ENCODE data around the gene LGALS3BP. TPM values are rescaled to one million over a fixed set of nuclear protein-coding genes. Genes with fewer than 3 reads are reported as not detected.

Gene LGALS3BP
- total and polyA plus RNA-seq, 5 donors = 397 to 581 (median 456) TPM

DNA sequence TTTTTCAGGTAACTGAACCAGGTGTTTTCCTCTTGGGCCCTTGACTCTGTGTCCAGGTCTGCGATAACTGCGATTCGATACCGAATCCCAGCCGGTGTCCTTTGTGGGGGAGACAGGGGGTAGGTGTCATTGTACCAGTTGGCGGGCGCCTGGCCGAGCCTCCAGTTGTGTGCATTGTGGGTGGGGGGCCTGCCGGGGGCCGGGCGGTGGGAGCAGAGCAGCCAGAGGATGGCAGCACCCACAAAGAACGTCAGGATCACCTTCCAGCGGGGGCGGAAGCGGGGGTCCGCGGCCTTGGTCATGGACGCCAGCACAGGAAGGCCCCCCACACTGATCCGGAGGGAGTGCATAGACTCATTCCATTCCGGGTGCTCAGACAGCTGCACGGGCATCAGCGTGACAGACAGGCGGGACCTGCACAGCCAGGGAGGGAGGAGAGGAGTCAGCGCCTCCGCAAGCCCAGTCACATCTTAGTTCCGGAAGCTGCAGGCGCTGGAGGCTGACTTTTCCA lies 17.6 kb upstream of the LGALS3BP start:
- Histone ChIP-seq H3K4me1 (ENCODE audit: control insufficient read depth, insufficient read depth, low read length) (peaks cover 6% of the 10 kb centered on the region), H3K4me3 (ENCODE audit: low read length) (no peak overlapping the region), H3K9me3 (ENCODE audit: control insufficient read depth, low read length) (no peaks in the 10 kb centered on the region), H3K27ac (ENCODE audit: low read length) (no peak overlapping the region), H3K27me3 (ENCODE audit: control insufficient read depth, insufficient read depth) (no peaks in the 10 kb centered on the region)
- ATAC-seq = no peak
- WGBS = 94% methylated on average over 27 of the region's 27 CpGs
- peak in 2 of 3 donors; percentile 61 to 65 for DNase-seq
- intact Hi-C loops (cut with DNase I) = loop anchor here in 1 of 4 donors (10.0 kb wide), 1 partner anchor 398 kb away; no protein-coding TSS in a partner anchor

DNA sequence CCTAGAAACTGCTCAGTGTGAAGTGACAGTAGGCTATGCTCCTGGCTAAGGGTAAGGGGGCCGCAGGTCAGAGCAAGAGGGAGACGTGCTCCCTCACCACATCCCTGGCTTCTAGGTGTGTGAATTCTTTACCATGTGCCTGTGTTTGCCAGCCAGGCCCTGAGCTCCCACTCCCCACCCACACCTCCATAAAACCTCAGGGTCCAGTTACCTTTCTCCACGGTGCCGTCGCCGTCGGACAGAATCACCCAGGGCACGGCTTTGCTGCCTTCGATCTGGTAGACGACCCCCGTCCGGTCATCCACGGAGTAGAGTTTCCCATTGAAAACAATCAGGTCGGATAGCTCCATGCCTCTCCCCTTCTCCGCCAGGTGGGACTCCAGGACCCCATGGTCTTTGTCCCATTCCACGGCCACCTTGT lies 17.1 kb upstream of the LGALS3BP start:
- Histone ChIP-seq H3K9me3 (ENCODE audit: control insufficient read depth, low read length) (no peaks in the 10 kb centered on the region), H3K27ac (ENCODE audit: low read length) (no peak overlapping the region), H3K27me3 (ENCODE audit: control insufficient read depth, insufficient read depth) (no peaks in the 10 kb centered on the region), H3K4me1 (ENCODE audit: control insufficient read depth, insufficient read depth, low read length) (peaks cover 6% of the 10 kb centered on the region), H3K4me3 (ENCODE audit: low read length) (no peak overlapping the region)
- 95% methylated on average over 16 of the region's 16 CpGs for WGBS
- ATAC-seq (no peak), DNase-seq (peak in 2 of 3 donors; percentile 52 to 53)
- intact Hi-C loops (cut with DNase I) = loop anchor here in 1 of 4 donors (10.0 kb wide), 1 partner anchor 398 kb away; no protein-coding TSS in a partner anchor

DNA sequence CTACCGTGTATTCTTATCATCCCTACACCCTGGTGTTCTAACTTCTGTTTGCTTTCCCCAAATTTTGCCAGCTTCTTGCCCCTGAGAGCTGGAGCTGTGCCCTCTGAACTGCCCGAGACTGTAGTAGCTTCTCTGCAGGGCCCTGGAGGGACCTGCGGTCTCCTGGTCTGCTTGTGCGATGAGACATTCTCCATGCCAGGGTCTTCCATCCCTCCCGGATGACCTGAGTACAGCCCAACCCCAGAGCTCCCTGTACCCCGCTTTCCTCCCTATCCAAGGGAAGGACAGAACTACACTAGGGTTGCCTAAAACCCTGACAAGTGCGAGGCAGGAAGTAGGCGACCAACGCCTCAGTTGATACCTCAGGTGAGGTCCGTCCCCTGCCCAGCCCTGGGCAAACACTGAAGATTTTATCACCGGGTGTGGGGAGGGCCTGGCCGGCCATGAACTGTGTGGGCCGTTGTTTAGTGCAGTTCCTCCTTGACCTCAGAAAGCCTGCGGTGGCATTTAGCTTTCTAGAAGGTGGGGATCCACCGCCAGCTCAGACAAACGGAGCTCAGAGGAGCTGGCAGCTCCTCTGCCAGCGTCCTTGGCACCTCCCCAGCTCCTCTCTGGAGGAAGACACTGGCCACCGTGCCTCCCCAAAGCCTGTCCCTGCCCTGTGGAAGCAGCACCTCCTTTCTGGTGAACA lies 16.2 kb upstream of the LGALS3BP start:
- no peak overlapping the region for H3K4me3 ChIP-seq (ENCODE audit: low read length)
- WGBS = 68% methylated on average over 18 of the region's 18 CpGs
- peaks cover 6% of the 10 kb centered on the region for H3K4me1 ChIP-seq (ENCODE audit: control insufficient read depth, insufficient read depth, low read length)
- H3K27me3 ChIP-seq (ENCODE audit: control insufficient read depth, insufficient read depth) = no peaks in the 10 kb centered on the region
- H3K27ac ChIP-seq (ENCODE audit: low read length) = no peak overlapping the region
- ATAC-seq = no peak
- intact Hi-C loops (cut with DNase I) = loop anchor here in 1 of 4 donors (10.0 kb wide), 1 partner anchor 399 kb away; no protein-coding TSS in a partner anchor
- H3K9me3 ChIP-seq (ENCODE audit: control insufficient read depth, low read length) = no peaks in the 10 kb centered on the region
- peak in 2 of 3 donors; percentile 68 to 70 for DNase-seq

DNA sequence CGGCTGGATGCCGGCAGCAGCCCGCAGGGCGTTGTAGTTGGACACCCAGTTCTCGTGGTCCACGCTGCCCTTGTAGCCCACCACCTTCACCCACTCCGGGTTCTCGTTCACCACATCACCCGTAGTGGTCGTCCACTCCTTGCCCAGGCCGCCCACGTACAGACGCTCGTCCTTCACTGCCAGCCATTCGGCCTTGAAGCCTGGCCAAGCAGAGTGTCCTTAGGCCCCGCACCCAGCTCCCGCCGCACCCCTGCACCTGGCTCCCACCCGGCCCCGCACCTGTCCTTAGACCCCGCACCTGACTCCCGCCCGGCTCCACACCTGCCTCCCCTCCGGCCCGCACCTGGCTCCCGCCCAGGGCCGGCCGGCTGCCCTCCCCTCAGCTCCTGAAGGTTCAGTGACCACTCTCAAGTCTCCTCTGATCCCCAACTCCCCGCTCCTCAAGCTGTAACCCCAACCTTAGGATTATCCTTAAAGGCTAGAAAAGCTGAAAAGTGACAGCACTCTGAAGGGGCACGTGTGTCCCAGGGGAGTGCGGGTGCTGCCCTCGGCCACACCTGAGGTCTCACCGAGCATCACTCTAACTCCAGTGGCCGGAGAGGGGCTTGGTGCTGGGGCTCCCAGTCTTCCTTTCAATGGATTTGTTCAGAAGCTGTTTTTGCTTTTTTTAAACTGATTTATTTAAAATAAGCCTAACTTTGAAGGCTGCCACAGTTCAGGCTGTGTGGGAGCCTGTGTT lies 15.5 kb upstream of the LGALS3BP start:
- 95% methylated on average over 34 of the region's 34 CpGs for WGBS
- DNase-seq (peak; percentile 13 to 73 (median 64)), ATAC-seq (no peak)
- intact Hi-C loops (cut with DNase I) = loop anchor here in 1 of 4 donors (10.0 kb wide), 1 partner anchor 400 kb away; no protein-coding TSS in a partner anchor
- Histone ChIP-seq H3K27ac (ENCODE audit: low read length) (no peak overlapping the region), H3K4me3 (ENCODE audit: low read length) (no peak overlapping the region), H3K9me3 (ENCODE audit: control insufficient read depth, low read length) (no peaks in the 10 kb centered on the region), H3K27me3 (ENCODE audit: control insufficient read depth, insufficient read depth) (no peaks in the 10 kb centered on the region), H3K4me1 (ENCODE audit: control insufficient read depth, insufficient read depth, low read length) (peaks cover 6% of the 10 kb centered on the region)

DNA sequence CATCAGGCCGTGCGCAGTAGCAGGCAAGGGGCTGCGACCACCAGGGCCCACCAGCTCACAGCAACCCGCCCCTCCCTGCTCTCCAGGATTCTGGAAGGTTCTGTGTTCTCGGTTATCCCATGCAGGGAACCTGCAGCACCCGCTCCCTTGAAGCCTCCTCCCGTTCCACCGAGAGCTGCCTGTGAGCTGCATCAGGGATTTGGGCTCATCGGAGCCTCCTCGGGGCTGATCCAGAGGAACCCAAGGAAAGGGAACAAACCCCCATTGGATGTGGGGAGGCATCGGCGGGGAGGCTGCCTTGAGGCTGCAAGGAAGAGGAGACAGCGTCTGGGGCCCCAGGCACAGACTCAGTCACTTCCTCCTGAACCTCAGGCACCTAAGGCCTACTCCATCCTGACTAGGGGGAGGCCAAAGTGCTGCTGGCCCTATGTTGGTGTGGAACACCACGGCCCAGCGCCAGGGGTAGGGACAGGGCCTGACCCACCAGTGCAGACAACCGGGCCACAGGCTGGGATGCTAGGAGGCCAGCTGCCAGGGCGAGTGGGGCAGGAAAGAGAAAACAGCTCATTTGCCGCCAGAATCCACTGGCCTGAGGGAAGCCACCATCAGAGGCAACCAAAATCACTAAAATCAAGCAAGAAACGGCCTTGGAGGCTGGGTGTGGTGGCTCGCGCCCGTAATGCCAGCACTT lies 14.4 kb upstream of the LGALS3BP start:
- H3K4me1 ChIP-seq (ENCODE audit: control insufficient read depth, insufficient read depth, low read length) = peaks cover 5% of the 10 kb centered on the region
- no peak for ATAC-seq
- H3K4me3 ChIP-seq (ENCODE audit: low read length) = no peak overlapping the region
- WGBS = 96% methylated on average over 22 of the region's 22 CpGs
- intact Hi-C loops (cut with DNase I) = loop anchor here in 1 of 4 donors (10.0 kb wide), 1 partner anchor 401 kb away; no protein-coding TSS in a partner anchor
- peak; percentile 10 to 52 (median 30) for DNase-seq
- H3K9me3 ChIP-seq (ENCODE audit: control insufficient read depth, low read length) = no peaks in the 10 kb centered on the region
- H3K27ac ChIP-seq (ENCODE audit: low read length) = no peak overlapping the region
- no peaks in the 10 kb centered on the region for H3K27me3 ChIP-seq (ENCODE audit: control insufficient read depth, insufficient read depth)

DNA sequence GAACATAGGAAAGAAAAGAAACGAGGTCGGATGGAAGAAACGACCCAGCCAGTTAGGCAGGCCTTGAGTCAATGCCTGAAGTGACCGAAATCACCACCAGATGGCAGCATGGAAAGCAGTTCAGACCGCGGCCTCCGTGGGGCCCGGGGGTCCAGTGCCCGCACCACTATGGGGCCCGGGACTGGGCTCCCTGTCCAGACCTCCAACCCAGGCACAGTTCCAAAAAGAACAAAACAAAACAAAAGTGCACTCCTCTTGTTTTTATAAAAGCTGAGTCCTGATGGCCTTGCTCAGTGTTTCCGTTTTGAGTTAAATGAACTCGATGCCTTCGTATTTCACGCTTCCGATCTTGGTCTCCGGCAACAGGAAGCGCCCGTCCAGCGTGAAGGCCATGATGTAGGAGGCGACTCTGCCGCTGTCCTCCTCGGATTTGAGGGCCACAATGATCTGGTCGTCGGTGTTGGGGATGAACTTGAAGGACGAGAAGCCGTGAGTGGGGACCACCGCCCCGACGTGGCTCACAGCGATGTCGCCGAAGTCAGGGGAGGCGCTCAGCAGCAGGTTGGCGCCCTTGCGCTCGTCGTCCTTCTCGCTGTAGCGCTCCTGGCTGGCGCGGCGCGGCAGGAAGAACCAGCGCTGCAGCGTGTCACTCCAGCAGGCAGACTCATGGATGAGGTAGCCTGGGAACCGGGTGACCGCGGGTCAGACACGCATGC lies 13.7 kb upstream of the LGALS3BP start:
- H3K27ac ChIP-seq (ENCODE audit: low read length) = no peak overlapping the region
- DNase-seq = peak; percentile 24 to 83 (median 79)
- ATAC-seq = peak; percentile 37 to 57

DNA sequence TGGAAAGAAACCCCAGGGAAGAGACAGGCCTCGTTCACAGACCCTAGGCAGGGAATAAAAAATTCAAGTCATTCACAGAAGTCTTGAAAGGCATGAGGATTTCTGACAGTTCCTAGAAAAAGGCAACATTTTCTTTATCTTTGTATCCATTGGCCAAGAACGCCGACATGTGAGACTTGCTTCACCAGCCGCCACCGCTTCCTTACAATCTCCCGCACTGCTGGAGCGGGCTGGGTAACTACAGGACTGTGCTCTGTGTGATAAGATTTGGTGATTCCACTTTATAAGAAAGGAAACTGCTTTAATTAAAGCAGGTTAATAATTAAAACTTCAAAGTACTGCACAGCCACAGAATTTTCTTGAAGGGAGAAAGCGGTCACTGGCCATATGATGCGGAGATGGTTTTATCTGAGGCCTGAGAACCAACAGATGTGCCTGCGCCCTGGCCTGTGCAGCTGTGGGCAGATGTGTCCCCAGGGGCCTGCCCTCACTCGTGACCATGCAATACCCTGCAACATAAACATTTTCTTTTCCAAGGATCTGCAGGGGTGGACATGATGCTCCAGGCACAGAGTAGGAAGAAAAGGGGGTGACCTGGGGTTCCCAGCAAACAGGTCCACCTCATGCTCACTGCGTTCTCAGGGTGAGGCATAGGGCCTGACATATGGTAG lies 13.0 kb upstream of the LGALS3BP start:
- H3K4me3 ChIP-seq (ENCODE audit: low read length) = no peak overlapping the region
- no peak overlapping the region for H3K27ac ChIP-seq (ENCODE audit: low read length)
- DNase-seq = peak in 2 of 3 donors; percentile 39 to 49
- intact Hi-C loops (cut with DNase I) = loop anchor here in 1 of 4 donors (10.0 kb wide), 1 partner anchor 402 kb away; no protein-coding TSS in a partner anchor
- WGBS = 81% methylated on average over 12 of the region's 12 CpGs
- H3K9me3 ChIP-seq (ENCODE audit: control insufficient read depth, low read length) = no peaks in the 10 kb centered on the region
- no peaks in the 10 kb centered on the region for H3K27me3 ChIP-seq (ENCODE audit: control insufficient read depth, insufficient read depth)
- ATAC-seq = no peak
- peaks cover 1% of the 10 kb centered on the region for H3K4me1 ChIP-seq (ENCODE audit: control insufficient read depth, insufficient read depth, low read length)

More for the DNA sequence above, 13.7 kb upstream of the LGALS3BP start:
- intact Hi-C loops (cut with DNase I) = loop anchor here in 1 of 4 donors (10.0 kb wide), 1 partner anchor 401 kb away; no protein-coding TSS in a partner anchor
- WGBS = 71% methylated on average over 49 of the region's 49 CpGs
- H3K9me3 ChIP-seq (ENCODE audit: control insufficient read depth, low read length) = no peaks in the 10 kb centered on the region
- no peaks in the 10 kb centered on the region for H3K27me3 ChIP-seq (ENCODE audit: control insufficient read depth, insufficient read depth)
- H3K4me3 ChIP-seq (ENCODE audit: low read length) = no peak overlapping the region
- no peaks in the 10 kb centered on the region for H3K4me1 ChIP-seq (ENCODE audit: control insufficient read depth, insufficient read depth, low read length)

DNA sequence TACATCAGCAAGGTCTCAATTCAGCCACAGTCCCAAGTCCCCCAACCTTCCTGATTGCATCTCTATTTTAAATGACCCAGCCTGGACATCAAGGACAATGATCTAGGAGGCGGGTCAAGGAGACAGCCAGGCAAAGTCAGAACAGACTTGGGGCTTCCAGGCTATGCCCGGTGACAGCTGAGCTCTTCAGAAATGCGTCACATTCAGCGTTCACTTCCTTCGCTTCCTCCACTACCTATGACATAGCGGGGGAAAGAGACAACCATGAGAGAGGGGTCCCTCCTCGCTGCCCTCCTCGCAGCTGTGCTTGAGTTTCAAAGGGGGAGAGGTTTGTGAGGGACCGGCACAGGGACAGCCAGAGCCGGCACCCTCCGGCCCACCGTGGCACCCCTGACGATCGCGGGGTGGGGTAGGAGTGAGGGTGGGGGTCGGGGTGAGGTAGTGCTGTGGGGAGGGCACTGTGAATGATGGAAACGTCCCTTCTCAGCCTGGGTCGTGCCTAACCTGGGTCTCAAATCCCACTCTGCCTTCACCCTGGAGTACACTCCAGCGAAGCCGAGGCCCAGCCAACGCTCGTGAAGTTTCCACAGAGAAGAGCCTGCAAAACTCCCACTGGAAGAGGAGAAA lies 12.3 kb upstream of the LGALS3BP start:
- DNase-seq (peak in 2 of 3 donors; percentile 15 to 46), ATAC-seq (no peak)
- Histone ChIP-seq H3K4me1 (ENCODE audit: control insufficient read depth, insufficient read depth, low read length) (peaks cover 2% of the 10 kb centered on the region), H3K27me3 (ENCODE audit: control insufficient read depth, insufficient read depth) (no peaks in the 10 kb centered on the region), H3K4me3 (ENCODE audit: low read length) (no peak overlapping the region), H3K9me3 (ENCODE audit: control insufficient read depth, low read length) (no peaks in the 10 kb centered on the region), H3K27ac (ENCODE audit: low read length) (no peak overlapping the region)
- WGBS = 90% methylated on average over 22 of the region's 22 CpGs
- intact Hi-C loops (cut with DNase I) = loop anchor here in 1 of 4 donors (10.0 kb wide), 1 partner anchor 403 kb away; no protein-coding TSS in a partner anchor

DNA sequence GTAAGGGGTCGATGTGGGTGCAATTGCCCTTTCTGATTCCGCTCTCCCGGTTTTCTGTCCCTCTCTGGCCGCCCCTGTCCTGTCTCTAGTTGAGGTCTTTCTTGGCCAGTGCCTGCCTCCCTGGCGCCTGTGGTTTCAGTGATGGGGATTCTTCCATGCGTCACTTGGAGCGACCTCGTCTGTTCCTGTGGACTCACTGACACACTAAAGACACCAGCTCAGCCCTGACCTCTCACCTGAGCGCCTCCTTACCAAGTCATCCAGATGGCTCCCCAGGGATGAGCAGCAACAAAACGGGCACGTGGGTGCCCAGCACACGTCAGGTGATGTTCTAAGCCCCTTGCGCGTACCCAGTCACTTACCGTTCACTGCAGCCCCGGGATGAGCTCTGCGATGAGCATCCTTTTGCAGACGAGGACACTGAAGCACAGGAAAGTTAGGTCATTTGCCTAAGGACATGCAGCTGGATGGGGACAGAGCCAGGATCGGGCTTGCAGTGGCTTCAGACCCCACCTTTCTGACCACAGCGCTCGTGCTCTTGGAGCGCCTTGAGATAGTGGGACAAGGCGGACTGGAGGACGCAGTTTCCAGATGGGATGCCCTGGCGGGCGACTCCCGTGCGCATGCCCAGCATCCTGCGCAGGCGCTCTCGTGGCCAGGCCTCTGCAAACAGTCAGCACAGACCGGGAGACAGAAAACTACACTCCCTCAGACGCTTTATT lies 11.5 kb upstream of the LGALS3BP start:
- WGBS = 93% methylated on average over 33 of the region's 33 CpGs
- no peak for ATAC-seq
- Histone ChIP-seq H3K27me3 (ENCODE audit: control insufficient read depth, insufficient read depth) (no peaks in the 10 kb centered on the region), H3K27ac (ENCODE audit: low read length) (no peak overlapping the region), H3K4me3 (ENCODE audit: low read length) (no peak overlapping the region), H3K9me3 (ENCODE audit: control insufficient read depth, low read length) (no peaks in the 10 kb centered on the region), H3K4me1 (ENCODE audit: control insufficient read depth, insufficient read depth, low read length) (peaks cover 2% of the 10 kb centered on the region)
- peak in 2 of 3 donors; percentile 30 to 35 for DNase-seq
- intact Hi-C loops (cut with DNase I) = loop anchor here in 1 of 4 donors (10.0 kb wide), 1 partner anchor 404 kb away; no protein-coding TSS in a partner anchor

All from right cardiac atrium (tissue), 5 donors.